Measurements from ENCODE around the gene PLXNA4.
"Not testable (repeated sequence)": the region's sequence is repeated elsewhere in the genome, so short reads cannot be mapped to it uniquely, and the experiment has no call there.

DNA sequence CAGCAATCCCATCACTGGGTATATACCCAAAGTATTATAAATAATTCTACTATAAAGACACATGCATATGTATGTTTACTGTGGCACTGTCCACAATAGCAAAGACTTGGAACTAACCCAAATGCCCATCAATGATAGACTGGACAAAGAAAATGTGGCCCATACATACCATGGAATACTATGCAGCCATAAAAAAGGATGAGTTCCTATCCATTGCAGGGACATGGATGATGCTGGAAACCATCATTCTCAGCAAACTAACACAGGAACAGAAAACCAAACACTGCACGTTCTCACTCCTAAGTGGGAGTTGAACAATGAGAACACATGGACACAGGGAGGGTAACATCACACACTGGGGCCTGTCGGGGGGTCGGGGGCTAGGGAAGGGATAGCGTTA lies 186.2 kb downstream of the PLXNA4 start:
- TF ChIP-seq EZH2 (IDR thresholded peaks at IDR 0.05; ENCODE audit: insufficient read depth, low read length), result not testable (repeated sequence)
- TF ChIP-seq, protein P1, sequence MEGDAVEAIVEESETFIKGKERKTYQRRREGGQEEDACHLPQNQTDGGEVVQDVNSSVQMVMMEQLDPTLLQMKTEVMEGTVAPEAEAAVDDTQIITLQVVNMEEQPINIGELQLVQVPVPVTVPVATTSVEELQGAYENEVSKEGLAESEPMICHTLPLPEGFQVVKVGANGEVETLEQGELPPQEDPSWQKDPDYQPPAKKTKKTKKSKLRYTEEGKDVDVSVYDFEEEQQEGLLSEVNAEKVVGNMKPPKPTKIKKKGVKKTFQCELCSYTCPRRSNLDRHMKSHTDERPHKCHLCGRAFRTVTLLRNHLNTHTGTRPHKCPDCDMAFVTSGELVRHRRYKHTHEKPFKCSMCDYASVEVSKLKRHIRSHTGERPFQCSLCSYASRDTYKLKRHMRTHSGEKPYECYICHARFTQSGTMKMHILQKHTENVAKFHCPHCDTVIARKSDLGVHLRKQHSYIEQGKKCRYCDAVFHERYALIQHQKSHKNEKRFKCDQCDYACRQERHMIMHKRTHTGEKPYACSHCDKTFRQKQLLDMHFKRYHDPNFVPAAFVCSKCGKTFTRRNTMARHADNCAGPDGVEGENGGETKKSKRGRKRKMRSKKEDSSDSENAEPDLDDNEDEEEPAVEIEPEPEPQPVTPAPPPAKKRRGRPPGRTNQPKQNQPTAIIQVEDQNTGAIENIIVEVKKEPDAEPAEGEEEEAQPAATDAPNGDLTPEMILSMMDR (IDR thresholded peaks at IDR 0.05; ENCODE audit: insufficient read depth, low read depth, low read length), result not testable (repeated sequence)

Measured in astrocyte (in vitro differentiated cells and primary cell).